Measurements from ENCODE around the gene BCOR. TPM values are rescaled to one million over a fixed set of nuclear protein-coding genes. Genes with fewer than 3 reads are reported as not detected.

BCOR gene
- total RNA-seq, 1 experiment from 2014 or later: 58.8 TPM

- intact Hi-C loops (cut with micrococcal nuclease; ENCODE audit: unreplicated experiment): loop anchor here (5.0 kb wide), 1 partner anchor 81 kb away; no protein-coding TSS in a partner anchor
Measured at GRCh38 chrX:40093586-40093985, 4.2 kb downstream of the BCOR start.

GRCh38 chrX:40092808-40093435 lies 4.8 kb downstream of the BCOR start:
- H3K27me3 ChIP-seq (replicated peaks; ENCODE audit: insufficient read depth, low read depth, low read length, poor library complexity): no peaks in the 10 kb centered on the region
- H3K36me3 ChIP-seq (ENCODE audit: insufficient read depth, low read length, poor library complexity, severe bottlenecking): no peaks in the 10 kb centered on the region
- peaks cover 34% of the 10 kb centered on the region for H3K4me1 ChIP-seq (ENCODE audit: insufficient read depth, low read length, poor library complexity, severe bottlenecking)
- H3K4me3 ChIP-seq (ENCODE audit: low read depth, low read length, poor library complexity, severe bottlenecking): no peak overlapping the region
- TF ChIP-seq EZH2 (IDR thresholded peaks at IDR 0.05; ENCODE audit: borderline replicate concordance, low read depth, low read length, poor library complexity, severe bottlenecking): no peak
- no peak for TF ChIP-seq CTCF (conservative IDR thresholded peaks at IDR 0.05; ENCODE audit: low read depth, low read length)
- no peak for DNase-seq (ENCODE audit: low spot score)
- ChIA-PET CTCF (no interaction called here), POLR2A (ENCODE audit: low non-redundant PET) (no interaction called here)
- intact Hi-C loops (cut with micrococcal nuclease; ENCODE audit: unreplicated experiment): loop anchor here (5.0 kb wide), 1 partner anchor 81 kb away; no protein-coding TSS in a partner anchor
- BruUV-seq (replicated peaks): TSS peak; percentile 20
- H3K9me3 ChIP-seq (ENCODE audit: low read depth, low read length, poor library complexity, severe bottlenecking): no peaks in the 10 kb centered on the region
- H3K27ac ChIP-seq (ENCODE audit: low read depth, low read length, poor library complexity, severe bottlenecking): no peak overlapping the region

More at GRCh38 chrX:40093586-40093985, 4.2 kb downstream of the BCOR start:
- TF ChIP-seq CTCF (conservative IDR thresholded peaks at IDR 0.05; ENCODE audit: low read depth, low read length) (no peak), EZH2 (IDR thresholded peaks at IDR 0.05; ENCODE audit: borderline replicate concordance, low read depth, low read length, poor library complexity, severe bottlenecking) (no peak)
- DNase-seq (ENCODE audit: low spot score): no peak
- H3K36me3 ChIP-seq (ENCODE audit: insufficient read depth, low read length, poor library complexity, severe bottlenecking): no peaks in the 10 kb centered on the region
- no peaks in the 10 kb centered on the region for H3K9me3 ChIP-seq (ENCODE audit: low read depth, low read length, poor library complexity, severe bottlenecking)
- BruUV-seq (replicated peaks): no TSS peak
- H3K27me3 ChIP-seq (replicated peaks; ENCODE audit: insufficient read depth, low read depth, low read length, poor library complexity): no peaks in the 10 kb centered on the region
- H3K4me1 ChIP-seq (ENCODE audit: insufficient read depth, low read length, poor library complexity, severe bottlenecking): peaks cover 27% of the 10 kb centered on the region
- POLR2A ChIA-PET (ENCODE audit: low non-redundant PET): no interaction called here
- CTCF ChIA-PET: interaction anchor here (0.6 kb wide), 1 partner anchor 60 kb away, joined by 4 read pairs; no protein-coding TSS in a partner anchor
- peak overlapping the region; percentile 64 for H3K4me3 ChIP-seq (ENCODE audit: low read depth, low read length, poor library complexity, severe bottlenecking)
- no peak overlapping the region for H3K27ac ChIP-seq (ENCODE audit: low read depth, low read length, poor library complexity, severe bottlenecking)

- Histone ChIP-seq H3K36me3 (ENCODE audit: insufficient read depth, low read length, poor library complexity, severe bottlenecking) (no peaks in the 10 kb centered on the region), H3K4me1 (ENCODE audit: insufficient read depth, low read length, poor library complexity, severe bottlenecking) (peaks cover 37% of the 10 kb centered on the region), H3K27ac (ENCODE audit: low read depth, low read length, poor library complexity, severe bottlenecking) (no peak overlapping the region), H3K4me3 (ENCODE audit: low read depth, low read length, poor library complexity, severe bottlenecking) (no peak overlapping the region), H3K9me3 (ENCODE audit: low read depth, low read length, poor library complexity, severe bottlenecking) (no peaks in the 10 kb centered on the region), H3K27me3 (replicated peaks; ENCODE audit: insufficient read depth, low read depth, low read length, poor library complexity) (no peaks in the 10 kb centered on the region)
- ChIA-PET POLR2A (ENCODE audit: low non-redundant PET) (interaction anchor here (1.0 kb wide), 1 partner anchor 77 kb away, joined by 5 read pairs; no protein-coding TSS in a partner anchor), CTCF (no interaction called here)
- intact Hi-C loops (cut with micrococcal nuclease; ENCODE audit: unreplicated experiment): loop anchor here (5.0 kb wide), 1 partner anchor 80 kb away; no protein-coding TSS in a partner anchor
- no TSS peak for BruUV-seq (replicated peaks)
- no peak for DNase-seq (ENCODE audit: low spot score)
- TF ChIP-seq CTCF (conservative IDR thresholded peaks at IDR 0.05; ENCODE audit: low read depth, low read length) (no peak), EZH2 (IDR thresholded peaks at IDR 0.05; ENCODE audit: borderline replicate concordance, low read depth, low read length, poor library complexity, severe bottlenecking) (no peak)
Measured at GRCh38 chrX:40091691-40092421, 5.9 kb downstream of the BCOR start.
